GM21576 (cell line): ENCODE data around the gene C2CD2L.
A peak's percentile ranks its signal among the peaks of the same experiment; 100 is the strongest.
"Not testable (repeated sequence)": the region's sequence is repeated elsewhere in the genome, so short reads cannot be mapped to it uniquely, and the experiment has no call there.

Experiments used
- ATAC-seq: cut with Tn5 transposase; IDR thresholded peaks from one replicate; pipeline ENCODE4 v1.9.1; 2021; ENCODE audit warnings: mild to moderate bottlenecking, moderate library complexity; ENCODE audit not compliant: unreplicated experiment

C2CD2L gene

DNA sequence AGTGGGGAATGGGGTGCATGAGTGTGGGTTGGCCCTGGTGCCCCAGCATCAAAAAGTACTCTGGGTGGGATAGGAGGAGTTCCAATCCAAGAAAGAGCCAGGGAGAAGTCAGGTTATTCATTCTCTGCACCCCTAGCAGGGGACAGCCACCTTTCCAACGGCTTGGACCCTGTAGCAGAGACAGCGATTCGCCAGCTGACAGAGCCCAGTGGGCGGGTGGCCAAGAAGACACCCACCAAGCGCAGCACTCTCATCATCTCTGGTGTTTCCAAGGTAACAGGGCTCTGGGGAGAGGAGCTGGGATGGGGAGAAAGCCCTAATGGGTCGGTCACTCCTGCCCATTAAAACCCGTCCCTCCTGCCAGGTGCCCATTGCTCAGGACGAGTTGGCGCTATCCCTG is 6.6 kb downstream of the C2CD2L start:
- no peak for ATAC-seq

DNA sequence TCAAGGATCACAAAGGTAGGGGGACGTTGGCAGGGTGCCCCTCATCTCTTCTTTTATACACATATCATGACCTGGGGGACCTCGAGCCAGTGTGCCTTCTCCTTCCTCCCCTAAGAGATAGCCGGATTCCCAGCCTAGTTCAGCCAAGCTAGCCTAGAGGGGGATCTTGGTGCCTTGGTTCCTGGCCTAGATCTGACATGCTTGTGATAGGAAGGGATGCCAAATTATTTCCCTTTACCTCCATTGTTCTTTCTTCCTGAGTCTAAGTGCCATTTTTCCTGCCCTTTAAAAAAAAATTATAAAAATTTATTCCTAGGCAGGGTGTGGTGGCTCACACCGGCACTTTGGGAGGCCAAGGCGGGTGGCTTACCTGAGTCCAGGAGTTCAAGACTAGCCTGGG is 7.2 kb downstream of the C2CD2L start:
- no peak for ATAC-seq

DNA sequence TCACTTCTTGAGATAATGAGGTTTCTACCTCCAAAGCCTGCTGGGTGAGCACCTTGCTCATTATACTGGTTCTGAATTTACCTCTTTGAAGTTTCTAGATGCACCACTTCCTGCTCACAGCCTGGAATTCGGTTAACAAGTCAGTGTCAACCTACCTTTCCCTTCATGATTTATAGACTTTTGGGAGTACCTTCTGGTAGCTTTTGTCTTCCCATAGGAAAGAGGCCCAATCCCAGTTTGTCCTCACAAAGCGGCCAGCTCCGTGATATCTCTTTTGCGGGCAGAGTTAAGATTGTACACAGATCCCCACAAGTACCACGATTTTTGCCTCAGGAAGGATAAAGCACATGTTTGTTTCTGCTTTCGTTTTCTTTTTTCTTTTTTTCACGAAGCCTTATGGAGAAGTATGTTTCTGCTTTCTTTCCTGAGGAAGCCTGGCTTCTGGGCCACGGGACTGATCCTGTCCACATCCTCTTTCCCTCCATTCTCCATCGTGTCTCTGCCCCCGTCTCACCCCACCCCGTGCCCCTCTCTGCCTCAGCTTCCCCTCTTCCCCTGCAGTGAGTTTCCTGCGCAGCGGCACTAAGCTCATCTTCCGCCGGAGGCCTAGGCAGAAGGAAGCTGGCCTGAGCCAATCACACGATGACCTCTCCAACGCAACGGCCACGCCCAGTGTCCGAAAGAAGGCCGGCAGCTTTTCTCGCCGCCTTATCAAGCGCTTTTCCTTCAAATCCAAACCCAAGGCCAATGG is 8.5 kb downstream of the C2CD2L start:
- ATAC-seq, result no peak

DNA sequence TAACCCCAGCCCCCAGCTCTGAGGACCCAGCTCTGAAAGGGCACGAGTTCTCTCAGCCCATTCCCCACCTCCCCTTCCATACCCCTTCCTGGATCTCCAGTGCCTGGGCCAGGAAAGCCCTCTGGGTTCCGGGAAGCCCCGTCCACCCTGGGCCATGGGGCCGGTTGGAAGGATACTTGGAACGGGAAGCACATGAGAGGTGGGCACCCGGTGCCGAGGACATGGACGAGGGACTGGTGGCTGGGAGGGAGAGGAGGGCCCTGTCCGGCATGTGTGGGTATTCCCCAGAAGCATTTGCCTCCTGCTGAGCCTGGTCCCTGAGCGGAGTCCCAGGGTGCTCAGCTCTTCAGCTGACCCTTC is 9.1 kb downstream of the C2CD2L start:
- ATAC-seq, result no peak

DNA sequence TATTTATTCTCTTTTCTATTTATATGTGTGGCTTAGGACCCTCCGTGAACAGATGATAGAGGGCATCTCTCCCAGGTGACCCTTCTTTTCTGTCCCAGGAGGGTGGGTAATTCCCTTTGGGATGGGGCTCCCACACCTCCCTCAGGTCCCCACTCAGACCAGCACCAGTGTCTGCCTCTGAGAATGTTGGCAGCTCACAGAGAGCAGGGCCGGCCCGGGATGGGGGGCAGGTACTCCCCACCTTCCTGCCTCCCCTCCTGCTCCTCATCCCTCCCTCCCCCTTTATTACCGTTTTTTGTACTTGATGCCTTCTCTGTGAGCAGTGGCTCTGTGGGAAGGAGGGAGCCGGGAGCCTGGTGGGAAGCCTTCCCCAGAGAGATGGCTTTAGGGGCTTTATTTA is 9.5 kb downstream of the C2CD2L start:
- no peak for ATAC-seq

DNA sequence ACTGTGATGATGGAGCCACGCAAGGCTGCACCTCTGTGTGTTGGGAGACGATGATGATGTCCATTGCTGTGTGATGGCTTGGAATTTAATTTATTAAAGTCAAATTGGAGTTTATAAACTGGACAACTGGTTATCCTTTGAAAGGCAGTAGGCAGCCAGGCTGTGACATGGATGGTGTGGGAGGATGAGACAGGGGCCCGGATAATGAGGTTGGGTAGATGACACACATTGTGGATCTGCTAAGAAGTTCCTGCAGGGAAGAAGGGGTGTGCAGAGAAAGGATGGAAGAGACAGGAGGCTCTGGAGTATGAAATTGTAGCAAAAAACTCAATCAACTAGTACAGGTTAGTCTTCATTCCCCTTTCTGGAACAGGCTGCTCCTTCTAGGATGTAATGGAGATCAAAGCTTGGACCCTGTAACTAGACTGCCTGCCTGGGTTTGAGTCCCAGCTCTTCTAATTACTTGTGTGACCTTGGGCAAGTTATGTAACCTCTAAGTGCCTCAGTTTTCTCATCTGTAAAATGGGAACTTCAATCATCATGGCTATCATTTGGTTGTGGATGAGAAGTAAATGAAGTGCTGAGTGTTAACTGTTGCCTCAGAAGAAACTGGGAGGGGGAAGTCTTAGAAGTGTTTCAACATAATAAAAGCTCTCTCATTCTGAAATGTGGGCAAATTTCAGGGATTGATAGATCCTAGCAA is 10.0 kb downstream of the C2CD2L start:
- ATAC-seq, result no peak

DNA sequence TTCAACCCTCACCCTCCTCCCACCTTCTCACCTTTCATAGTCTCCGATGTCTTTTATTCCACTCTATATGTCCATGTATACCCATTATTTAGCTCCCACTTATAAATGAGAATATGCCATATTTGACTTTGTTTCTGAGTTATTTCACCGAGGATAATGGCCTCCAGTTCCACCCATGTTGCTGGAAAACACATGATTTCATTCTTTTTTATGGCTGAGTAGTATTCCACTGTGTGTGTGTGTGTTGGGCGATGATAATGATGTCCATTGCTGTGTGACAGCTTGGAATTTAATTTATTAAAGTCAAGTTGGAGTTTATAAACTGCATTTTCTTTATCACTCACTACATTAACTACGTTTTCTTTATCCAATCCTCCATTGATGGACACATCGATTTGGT is 11.1 kb downstream of the C2CD2L start:
- ATAC-seq, result no peak

DNA sequence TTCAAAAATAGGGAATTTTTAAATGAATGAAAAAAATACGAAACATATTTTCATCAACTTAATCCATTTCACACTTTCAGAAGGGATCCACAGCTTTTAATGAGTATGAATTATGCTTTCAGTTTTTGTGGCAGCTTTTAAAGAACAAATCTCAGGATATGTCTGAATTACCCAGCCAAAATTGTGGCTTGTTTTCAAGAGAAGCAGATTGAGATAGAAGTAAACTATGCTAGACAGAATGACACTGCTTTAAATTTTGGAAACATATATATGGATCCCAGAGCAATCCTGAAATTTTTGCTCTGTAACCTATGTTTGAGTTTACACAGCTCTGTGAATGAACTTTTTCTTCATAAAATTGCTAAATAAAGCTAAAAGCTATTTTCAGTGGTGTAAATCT is 11.8 kb downstream of the C2CD2L start:
- ATAC-seq, result no peak

DNA sequence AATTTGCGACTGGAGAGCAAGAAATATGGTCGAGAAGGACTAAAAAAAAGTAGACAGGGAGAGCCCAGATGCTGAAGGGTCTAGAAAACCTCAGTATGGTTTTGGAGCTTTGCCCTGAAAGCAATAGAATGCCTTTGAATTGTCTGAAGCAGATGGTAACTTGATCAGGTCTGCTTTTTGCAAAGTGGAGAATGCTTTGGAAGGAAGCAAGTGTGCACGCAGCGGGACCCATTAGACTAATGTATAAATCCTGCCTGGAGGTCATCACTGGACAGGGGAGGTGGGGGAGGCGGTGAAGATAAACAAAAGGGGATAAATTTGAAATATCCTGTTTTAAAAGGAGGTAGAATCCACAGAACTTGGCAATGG is 13.5 kb downstream of the C2CD2L start:
- no peak for ATAC-seq

DNA sequence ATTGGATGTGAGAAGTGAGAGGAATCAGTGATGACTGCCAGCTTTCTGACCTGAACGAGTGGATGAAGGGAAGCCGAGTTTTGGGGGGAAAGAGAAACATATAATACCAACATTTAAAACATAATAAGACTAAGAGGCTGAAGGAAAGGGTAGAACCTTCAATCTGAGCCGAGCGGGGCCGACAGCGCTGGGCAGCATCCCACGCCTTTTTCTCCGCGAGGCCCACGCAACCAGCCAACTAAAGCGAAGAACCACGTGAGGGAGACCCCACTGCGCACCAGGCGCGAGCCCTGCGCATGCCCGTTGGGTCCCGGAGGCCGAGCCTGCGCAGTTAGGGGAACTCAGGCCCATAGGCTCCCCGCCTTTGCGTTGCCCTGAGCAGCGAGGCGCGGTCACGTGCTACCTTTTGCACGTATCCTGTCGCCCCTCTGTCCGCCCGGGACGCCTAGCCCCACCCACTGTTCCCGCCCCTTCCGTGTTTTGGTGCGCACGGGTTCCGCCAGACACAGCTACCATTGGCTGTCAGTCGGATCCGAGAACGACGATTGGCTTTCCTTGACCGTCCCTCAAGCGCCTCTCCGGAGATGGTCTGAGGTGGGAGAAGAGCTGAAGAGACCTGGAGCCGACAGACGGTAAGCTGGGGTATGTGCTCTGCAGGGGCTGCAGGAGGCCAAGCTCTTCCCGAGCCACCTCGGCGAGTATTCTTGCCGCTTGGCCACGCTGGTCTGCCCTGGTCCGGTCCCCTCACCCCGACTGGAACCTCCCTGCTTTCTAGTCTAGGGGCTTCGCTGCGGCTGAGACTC is 14.1 kb downstream of the C2CD2L start, which contains the start of gene HINFP:
Gene HINFP, plus strand, starts transcription at position 573 of the 803 bp plus-strand sequence. CDS start 5,365 bp downstream, outside the sequence.
- peak; percentile 92 for ATAC-seq

DNA sequence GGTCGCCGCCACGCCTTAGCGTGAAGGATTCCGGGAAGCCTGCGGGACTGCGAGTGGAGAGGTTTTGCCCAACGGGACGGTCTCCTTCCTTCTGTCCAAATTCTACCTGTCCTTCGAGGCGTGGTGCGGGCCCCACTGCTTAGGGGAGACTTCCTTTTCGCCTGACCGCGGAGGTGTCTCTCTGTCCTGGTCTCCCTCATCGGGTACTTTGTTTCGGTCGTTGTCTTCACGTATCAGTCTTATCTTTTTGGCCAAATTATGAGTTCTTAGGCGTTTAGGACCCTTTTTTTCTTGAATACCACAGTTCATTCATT is 14.6 kb downstream of the C2CD2L start:
- peak; percentile 5 for ATAC-seq

DNA sequence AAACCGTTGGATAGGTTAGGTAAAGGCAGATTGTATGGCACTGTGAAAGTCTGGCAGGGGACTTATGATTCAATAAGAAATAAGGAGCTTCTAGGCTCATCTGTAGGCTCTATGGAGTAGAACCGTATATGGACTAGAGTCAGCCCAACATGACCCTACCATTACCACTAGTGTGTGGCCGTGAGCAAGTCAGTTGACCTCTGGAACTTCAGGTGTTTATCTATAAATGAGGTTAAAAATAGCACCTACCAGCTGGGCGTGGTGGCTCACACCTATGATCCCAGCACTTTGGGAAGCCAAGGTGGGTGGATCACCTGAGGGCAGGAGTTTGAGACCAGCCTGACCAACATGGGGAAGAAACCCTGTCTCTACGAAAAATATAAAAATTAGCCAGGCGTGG is 18.7 kb downstream of the C2CD2L start:
- no peak for ATAC-seq

DNA sequence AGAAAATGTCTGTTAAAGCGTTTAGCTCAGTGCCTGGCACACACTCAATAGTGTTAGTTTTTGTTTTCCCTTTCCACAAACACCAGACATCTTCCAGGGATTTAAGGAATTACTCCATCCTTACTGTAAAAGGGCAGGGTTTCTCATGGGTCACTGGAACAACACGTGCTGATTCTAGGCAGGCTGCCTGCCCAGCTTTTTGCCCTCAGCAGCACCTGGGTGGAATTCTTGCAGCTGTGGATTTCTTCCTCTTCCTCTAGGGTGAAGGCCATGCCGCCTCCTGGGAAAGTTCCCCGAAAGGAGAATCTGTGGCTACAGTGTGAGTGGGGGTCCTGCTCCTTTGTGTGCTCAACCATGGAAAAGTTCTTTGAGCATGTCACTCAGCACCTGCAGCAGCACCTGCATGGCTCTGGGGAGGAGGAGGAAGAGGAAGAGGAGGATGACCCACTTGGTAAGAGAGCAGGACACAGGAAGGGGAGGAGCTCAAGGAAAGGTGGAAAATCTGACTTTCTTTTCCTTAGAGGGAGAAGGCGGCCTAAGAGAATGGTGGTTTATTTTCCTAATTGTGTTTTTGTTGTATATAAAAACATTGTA is 19.6 kb downstream of the C2CD2L start:
- ATAC-seq, result no peak

DNA sequence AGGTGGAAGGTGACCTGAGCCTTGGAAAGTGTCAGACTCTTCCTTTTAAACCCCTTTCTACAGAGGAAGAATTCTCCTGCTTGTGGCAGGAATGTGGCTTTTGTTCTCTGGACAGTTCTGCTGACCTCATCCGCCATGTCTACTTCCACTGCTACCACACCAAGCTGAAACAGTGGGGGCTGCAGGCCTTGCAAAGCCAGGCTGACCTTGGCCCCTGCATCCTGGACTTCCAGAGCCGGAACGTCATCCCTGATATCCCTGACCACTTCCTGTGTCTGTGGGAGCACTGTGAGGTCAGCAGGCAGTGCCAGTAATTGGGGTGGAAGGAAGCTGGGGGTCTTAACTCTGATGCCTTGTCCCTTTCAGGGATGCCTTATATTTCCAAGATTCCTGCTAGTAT is 23.5 kb downstream of the C2CD2L start:
- no peak for ATAC-seq

DNA sequence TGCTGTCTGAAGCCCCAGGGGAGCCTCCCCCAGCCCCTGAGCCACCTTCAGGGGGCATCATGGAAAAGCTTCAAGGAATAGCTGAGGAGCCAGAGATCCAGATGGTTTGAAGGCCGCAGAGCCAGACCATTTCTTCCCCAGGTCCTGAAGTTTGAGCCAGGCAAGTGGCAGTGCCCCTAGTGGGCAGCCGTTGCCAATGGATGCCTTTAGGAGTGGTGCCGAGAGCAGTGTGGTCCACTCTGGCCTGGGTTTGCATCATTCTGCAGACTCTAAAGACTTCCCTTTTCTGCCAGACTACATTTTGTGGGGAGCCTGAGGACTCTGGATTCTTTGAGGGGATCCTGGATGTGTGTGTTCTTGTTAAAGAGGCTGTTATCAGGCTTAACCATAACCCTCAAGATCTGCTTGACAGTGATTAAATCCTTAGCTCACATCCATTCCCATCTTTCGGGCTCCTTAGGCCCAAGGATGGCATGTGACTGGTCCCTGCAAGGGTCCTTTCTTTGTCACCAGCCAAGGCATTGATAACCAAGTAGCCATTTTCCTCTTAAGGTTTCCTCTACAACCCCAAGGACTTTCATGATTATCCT is 27.3 kb downstream of the C2CD2L start:
- ATAC-seq, result no peak

DNA sequence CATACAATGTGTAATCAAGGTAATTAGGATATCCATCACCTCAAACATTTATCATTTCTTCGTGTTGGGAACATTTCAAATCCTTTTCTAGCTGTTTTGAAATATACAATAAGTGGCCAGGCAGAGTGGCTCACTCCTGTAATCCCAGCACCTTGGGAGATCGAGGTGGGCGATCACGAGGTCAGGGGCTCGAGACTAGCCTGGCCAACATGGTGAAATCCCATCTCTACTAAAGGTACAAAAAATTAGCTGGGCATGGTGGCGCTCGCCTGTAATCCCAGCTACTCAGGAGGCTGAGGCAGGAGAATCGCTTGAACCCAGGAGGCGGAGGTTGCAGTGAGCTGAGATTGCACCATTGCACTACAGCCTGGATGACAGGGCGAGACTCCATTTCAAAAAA is 32.1 kb downstream of the C2CD2L start:
- not testable (repeated sequence) for ATAC-seq

DNA sequence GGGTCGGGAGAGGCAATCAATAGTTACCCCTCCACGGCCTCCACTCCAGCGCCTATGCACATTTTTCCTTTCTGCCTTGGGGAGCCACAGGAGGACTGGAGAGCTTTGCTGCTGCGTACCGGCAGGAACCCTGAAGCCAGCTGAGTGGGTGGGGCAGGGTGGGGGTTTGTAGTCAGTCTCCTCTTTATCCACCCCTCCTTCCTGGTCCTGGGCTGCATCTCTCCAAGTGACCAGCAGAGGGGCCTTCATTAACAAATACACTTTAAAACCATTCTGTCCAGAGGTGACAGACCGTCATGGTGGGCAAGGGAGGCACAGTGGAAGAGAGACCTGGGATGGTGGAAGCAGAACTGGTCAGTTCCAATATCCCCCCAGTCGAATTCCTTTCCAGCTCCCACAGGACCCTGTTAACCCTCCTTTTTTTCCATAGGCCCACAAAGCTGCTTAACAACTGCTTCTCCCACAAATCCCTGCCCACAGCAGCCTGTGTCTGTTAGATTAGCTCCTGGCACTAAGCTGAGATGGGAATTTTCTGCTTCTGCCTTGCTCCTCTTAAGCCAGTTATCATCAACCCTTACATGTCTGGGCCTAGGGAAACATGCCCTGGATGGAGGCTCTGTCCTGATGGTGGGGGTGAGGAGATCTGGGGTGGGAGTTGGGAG is 37.8 kb downstream of the C2CD2L start:
- ATAC-seq, result no peak

DNA sequence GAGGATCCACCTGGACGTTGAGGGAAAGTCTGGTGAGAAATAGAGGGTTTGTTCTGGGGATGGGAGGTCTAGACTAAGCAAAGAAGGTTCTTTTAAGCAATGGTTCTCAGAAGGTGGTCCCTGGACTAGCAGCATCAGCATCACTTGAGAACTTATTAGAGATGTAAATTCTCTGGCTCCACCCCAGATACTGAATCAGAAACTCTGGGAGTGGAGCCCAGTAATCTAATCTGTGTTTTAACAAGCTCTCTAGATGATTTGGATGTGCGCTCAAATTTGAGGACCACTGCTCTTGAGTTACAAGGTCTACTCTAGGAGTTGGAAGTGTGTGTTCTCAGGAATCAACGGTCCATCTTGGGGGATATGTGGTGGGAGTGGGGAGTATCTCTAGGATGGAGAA is 38.4 kb downstream of the C2CD2L start:
- no peak for ATAC-seq

DNA sequence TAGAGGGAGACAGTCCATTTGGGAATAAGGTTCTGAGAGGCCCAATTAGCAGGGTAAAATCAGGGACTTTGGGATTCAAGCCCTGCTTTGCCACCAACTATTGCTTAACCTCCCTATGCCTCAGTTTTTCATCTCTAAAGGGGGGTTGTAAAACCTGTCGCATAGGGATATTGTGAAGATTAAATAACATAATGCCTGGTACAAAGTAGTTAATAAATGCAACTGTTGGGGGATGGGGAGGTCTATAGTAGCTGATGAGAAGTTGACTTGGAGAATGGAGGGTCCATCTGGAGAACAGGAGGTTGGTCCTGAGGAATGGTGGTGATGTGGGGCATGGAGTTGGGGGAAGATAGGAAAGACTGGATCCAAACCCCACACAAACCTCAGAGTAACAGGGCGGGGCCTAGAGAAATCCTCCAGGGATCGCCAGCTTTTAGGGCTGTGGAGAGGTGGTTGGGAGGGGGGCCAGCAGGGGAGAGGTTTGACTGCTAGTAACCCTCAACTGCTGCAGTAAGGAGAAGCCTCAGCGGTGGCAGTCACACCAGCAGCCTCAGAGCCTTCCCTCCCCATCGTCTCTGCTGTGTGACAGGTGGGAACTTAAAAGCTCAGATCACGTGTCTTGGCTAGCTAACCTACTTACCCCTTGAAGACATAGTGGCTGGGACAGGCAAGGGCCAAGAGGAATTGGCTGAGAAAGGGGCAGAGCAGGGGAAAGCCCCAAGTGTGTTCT is 40.6 kb downstream of the C2CD2L start:
- ATAC-seq, result no peak

DNA sequence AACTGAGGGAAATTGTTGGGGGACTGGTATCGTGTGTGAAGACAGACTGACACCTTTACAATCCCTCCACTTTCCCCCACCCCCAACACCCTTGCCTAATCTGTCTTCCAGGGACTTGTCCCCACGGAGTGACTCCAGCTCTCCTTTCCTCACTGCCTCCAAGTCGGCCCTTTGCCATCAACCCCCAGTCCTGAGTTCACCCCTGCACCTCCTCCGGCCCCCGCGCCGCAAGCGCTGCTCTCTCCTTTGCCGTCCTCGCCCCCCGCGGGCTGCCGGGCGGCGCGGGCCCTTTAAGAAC is 41.5 kb downstream of the C2CD2L start:
- no peak for ATAC-seq
